ENCODE measurements around the gene SCAMP3.
"Not testable (repeated sequence)": the region's sequence is repeated elsewhere in the genome, so short reads cannot be mapped to it uniquely, and the experiment has no call there.

The SCAMP3 gene

DNA sequence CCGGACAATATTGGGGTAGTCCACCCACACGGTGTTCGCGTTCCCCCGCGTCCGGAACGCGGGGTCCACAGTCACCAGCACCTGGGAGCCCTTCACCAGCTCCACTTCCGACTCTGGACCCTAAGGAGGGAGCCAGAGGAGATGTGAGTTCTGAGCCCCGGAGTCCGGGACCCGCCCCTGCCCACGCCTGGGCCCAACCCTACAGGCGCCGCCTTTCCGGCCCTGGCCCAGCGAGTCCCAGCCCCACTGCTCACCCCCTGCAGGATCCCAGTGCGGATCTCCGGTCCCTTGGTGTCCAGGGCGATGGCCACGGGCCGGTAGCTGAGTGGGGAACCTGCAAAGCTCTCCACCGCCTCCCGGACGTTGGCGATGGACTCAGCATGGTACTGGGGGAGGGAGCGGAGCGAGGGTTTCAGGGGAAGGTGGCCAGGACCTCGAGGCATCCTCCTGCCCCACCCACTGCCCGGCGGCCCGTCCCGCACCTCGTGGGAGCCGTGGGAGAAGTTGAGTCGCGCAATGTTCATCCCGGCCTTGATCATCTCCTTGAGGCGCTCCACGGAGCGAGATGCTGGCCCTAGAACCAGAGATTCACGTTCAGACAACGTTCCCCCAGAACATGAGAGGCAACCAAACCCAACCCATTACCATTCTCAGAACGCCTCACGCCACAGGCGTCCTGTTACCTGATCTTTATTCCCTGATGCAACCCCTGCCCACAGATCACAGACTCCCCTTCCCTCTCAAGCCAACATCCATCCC, 33.2 kb upstream of the SCAMP3 start:
- TF ChIP-seq ZNF274 (IDR thresholded peaks at IDR 0.05; ENCODE audit: low read depth, low read length), result no peak
- no peak overlapping the region for H3K4me3 ChIP-seq (ENCODE audit: low read length)

- no peak overlapping the region for H3K4me3 ChIP-seq (ENCODE audit: low read length)
- TF ChIP-seq ZNF274 (IDR thresholded peaks at IDR 0.05; ENCODE audit: low read depth, low read length), result no peak
Observed at GRCh38 chr1:155294520-155295182, 32.5 kb upstream of the SCAMP3 start.

DNA sequence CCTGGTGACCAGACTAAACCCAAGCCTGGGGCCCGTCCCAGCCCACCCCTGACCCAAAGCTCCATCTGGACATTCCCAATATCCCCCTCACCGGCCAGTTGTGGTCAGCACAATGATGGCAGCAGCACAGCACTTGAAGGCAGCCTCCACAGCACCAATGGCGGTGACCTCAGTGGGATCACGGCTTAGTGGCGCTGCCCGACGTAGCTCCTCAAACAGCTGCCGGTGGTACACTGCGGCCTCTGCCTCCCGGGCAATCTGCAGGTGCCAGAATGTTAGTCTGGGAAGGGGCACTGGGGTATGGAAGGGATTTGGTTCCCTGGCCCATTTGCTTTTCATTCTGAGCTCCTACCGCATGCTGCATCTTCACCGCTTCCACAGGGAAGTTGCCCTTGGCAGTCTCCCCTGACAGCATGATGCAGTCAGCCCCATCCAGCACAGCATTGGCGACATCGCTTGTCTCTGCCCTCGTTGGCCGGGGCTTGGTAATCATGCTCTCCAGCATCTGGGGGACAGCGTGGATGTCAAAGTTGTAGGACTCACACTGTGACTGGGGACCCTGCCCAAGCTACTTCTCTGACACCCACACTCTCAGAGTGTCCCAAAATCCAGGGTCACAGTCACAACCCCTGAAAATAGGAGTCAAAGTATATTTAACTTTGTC, 31.1 kb upstream of the SCAMP3 start:
- TF ChIP-seq ZNF274 (IDR thresholded peaks at IDR 0.05; ENCODE audit: low read depth, low read length), result no peak
- H3K4me3 ChIP-seq (ENCODE audit: low read length), result no peak overlapping the region

- H3K4me3 ChIP-seq (ENCODE audit: low read length), result not testable (repeated sequence)
Observed at GRCh38 chr1:155291006-155291405, 28.8 kb upstream of the SCAMP3 start.

GRCh38 chr1:155287987-155288543, 25.9 kb upstream of the SCAMP3 start:
- no peak for TF ChIP-seq ZNF274 (IDR thresholded peaks at IDR 0.05; ENCODE audit: low read depth, low read length)

GRCh38 chr1:155286544-155286943, 24.4 kb upstream of the SCAMP3 start:
- no peak overlapping the region for H3K4me3 ChIP-seq (ENCODE audit: low read length)
- no peak for TF ChIP-seq ZNF274 (IDR thresholded peaks at IDR 0.05; ENCODE audit: low read depth, low read length)

More at GRCh38 chr1:155287987-155288543, 25.9 kb upstream of the SCAMP3 start:
- no peak overlapping the region for H3K4me3 ChIP-seq (ENCODE audit: low read length)

GRCh38 chr1:155285631-155286044, 23.5 kb upstream of the SCAMP3 start:
- H3K4me3 ChIP-seq (ENCODE audit: low read length), result no peak overlapping the region
- no peak for TF ChIP-seq ZNF274 (IDR thresholded peaks at IDR 0.05; ENCODE audit: low read depth, low read length)

DNA sequence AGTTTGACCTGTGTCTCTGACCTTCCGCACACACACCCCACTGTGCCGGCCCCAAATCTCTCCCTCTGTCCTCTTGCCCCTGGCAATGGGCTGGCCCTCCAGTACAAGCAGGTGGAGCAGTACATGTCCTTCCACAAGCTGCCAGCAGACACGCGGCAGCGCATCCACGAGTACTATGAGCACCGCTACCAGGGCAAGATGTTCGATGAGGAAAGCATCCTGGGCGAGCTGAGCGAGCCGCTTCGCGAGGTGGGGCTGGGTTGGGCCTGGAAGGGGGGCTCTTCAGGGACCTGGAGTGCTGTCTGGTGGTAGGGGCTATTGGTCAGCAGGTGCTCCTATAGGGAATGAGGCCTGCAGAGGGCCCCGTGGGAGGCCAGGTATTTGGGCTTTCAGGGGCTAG, 22.9 kb upstream of the SCAMP3 start:
- no peak for TF ChIP-seq ZNF274 (IDR thresholded peaks at IDR 0.05; ENCODE audit: low read depth, low read length)
- H3K4me3 ChIP-seq (ENCODE audit: low read length), result no peak overlapping the region

GRCh38 chr1:155284476-155284875, 22.3 kb upstream of the SCAMP3 start:
- H3K4me3 ChIP-seq (ENCODE audit: low read length), result no peak overlapping the region
- no peak for TF ChIP-seq ZNF274 (IDR thresholded peaks at IDR 0.05; ENCODE audit: low read depth, low read length)

DNA sequence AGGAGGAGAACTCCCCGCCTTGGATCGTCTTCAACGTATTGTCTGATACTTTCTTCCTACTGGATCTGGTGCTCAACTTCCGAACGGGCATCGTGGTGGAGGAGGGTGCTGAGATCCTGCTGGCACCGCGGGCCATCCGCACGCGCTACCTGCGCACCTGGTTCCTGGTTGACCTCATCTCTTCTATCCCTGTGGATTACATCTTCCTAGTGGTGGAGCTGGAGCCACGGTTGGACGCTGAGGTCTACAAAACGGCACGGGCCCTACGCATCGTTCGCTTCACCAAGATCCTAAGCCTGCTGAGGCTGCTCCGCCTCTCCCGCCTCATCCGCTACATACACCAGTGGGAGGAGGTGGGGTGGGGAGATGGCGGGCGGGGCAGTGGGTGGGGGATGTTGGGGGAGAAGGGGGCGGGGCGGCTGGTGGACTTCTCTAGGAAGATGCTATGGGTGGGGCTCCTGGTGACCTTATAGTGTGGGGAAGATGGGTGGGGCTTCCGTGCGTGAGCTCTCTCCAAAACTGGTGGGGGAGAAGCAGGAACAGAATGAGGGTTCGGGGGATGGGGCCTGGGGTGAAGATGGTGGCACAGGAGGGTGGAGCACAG, 20.4 kb upstream of the SCAMP3 start:
- no peak overlapping the region for H3K4me3 ChIP-seq (ENCODE audit: low read length)
- no peak for TF ChIP-seq ZNF274 (IDR thresholded peaks at IDR 0.05; ENCODE audit: low read depth, low read length)

- no peak overlapping the region for H3K4me3 ChIP-seq (ENCODE audit: low read length)
- no peak for TF ChIP-seq ZNF274 (IDR thresholded peaks at IDR 0.05; ENCODE audit: low read depth, low read length)
Observed at GRCh38 chr1:155279268-155279667, 17.1 kb upstream of the SCAMP3 start.

DNA sequence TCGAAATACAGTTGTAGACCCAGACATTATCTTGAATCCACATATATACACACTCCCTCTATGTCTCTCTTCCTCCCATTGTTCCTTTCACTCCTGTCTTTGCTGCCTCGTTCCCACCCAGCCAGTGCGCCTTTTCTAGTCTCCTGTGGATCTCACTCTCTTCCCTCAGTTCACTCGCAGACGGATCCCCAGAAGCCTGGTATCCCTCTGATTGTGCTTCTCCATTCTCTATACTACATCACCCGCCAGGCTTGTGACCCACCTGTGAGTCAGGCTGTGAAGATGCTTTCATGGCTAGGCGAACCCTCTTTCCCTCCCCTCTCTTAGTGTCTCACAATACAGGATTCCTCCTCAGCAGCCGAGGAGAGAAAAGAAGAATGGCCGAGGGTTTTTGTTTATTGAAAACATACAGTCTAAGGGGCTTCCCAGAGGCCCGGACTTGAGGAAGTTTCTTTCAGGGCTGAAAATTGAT, 16.6 kb upstream of the SCAMP3 start:
- no peak for TF ChIP-seq ZNF274 (IDR thresholded peaks at IDR 0.05; ENCODE audit: low read depth, low read length)
- H3K4me3 ChIP-seq (ENCODE audit: low read length), result no peak overlapping the region

- peak overlapping the region; percentile 72 for H3K4me3 ChIP-seq (ENCODE audit: low read length)
- TF ChIP-seq ZNF274 (IDR thresholded peaks at IDR 0.05; ENCODE audit: low read depth, low read length), result no peak
Observed at GRCh38 chr1:155277902-155278688, 15.9 kb upstream of the SCAMP3 start.
